Raji (cell line): ENCODE results near the gene FCRLB.

ENCODE experiments used
- POLR2A ChIP-seq: IDR thresholded peaks from 2 replicates; pipeline ENCODE4 v1.6.1; 2011; ENCODE audit warnings: low read depth, low read length, control low read depth; ENCODE audit not compliant: insufficient read depth

The FCRLB gene

DNA sequence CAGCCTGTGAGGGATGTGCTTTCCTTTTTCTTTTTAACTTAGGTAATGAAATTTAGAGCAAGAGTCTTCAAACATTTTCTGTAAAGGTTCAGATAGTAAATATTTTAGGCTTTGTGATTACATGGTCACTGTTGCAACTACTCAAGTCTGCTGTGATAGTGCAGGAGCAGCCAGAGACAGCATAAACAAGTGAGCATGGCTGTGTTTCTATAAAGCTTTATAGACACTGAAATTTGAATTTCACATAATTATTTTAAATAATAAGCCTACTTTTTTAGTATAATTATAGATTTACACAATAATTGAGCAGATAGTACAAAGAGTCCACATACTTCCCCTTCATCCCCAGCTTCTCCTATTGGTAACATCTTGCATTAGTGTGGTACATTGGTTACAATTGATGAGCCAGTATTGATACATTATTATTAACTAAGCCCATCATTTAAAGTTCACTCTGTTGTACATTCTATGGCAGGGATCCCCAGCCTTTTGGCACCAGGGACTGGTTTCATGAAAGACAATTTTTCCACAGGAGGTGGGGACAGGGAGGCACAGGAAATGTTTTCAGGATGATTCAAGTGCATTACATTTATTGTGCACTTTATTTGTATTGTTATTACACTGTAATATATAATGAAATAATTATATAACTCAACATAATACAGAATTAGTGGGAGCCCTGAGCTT lies 47.8 kb downstream of the FCRLB start:
- no peak for TF ChIP-seq POLR2A

DNA sequence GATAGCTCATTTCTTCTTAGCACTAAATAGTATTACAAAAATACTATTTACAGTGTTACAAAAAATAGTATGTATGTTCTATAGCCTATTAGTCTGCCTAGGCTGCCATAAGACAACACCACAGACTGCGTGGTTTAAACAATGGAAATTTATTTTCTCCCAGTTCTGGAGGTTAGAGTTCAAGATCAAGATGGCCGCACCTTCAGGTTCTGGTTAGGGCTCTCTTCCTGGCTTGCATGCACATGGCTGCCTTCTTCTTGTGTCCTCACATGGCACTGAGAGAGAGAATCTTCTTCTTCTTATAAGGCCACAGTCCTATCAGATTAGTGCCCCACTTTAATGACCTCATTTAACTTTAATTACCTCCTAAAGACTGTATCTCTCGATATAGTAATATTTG lies 48.9 kb downstream of the FCRLB start:
- TF ChIP-seq POLR2A = no peak

DNA sequence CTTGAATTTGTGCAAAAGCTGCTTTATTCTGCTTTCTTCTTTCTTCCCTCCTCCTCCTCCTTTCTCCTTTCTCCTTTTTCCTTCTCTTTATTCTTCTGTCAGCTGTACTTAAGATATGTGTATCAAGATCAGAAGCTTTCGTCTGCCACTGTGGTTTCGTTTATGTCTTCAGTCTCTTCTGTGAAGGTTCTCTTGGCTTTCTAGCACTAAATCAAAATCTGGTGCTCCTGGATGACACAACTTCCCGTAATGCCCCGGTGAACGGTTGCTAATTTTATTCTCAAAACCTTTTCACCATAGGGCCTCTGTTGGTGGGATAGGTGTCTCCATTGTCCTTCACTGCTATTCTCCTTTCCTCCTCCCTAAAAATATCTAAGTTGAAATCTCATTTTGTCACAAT lies 49.8 kb downstream of the FCRLB start:
- TF ChIP-seq POLR2A = no peak

DNA sequence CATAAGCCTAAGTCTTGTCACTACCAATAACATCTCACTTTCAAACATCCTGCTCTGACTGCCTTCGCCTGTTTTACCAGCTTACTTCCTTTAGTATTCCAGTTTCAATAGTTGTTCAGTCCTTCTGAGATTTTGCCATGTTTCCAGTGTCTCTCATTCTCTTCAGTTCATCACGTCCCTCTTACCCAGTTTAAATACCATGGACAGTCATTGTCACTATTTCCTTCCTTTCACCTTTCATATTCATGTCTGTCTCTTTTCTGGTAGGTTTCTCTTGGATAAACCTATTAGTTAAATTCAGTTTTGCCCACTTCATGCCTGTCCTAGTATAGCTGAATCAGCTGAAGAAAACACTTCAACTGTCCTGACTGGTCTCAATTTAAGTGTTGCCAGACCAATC lies 50.6 kb downstream of the FCRLB start:
- no peak for TF ChIP-seq POLR2A

DNA sequence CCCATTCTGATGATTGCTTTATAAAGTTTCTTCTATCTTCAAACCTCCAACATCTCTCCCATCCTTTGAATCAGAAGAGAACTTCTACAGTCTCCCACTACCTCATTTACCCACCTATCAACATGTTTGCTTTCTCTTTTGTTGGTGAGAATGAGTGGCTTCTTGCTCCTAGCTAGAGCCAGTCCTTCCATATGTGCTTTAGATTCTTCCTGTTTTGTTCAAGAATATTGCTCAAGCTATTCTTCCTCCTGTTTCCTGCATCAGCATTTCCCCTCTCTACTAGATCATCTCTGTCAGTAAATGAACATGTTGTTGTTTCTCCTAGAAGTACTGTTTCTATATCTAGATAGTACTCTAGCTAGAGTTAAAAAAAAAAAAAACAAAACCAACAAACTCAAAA lies 51.1 kb downstream of the FCRLB start:
- no peak for TF ChIP-seq POLR2A

DNA sequence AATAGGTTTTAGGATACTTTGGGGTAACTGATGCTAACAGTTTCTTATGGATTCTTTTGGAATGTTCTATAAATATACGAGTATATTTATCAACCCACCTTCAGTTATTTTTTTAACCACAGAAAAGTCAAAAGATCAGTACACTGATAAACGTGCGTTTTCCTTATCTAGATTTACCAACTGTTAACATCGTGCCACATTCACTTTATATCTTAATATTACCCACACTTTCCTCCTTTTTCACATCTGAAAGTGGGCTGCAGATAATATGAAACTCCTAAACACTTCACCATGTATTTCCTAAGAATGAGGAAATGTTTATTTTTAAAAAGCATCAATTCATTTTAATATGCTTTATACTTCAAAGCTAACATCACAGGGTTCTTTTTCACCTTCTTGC lies 52.4 kb downstream of the FCRLB start:
- TF ChIP-seq POLR2A = no peak

DNA sequence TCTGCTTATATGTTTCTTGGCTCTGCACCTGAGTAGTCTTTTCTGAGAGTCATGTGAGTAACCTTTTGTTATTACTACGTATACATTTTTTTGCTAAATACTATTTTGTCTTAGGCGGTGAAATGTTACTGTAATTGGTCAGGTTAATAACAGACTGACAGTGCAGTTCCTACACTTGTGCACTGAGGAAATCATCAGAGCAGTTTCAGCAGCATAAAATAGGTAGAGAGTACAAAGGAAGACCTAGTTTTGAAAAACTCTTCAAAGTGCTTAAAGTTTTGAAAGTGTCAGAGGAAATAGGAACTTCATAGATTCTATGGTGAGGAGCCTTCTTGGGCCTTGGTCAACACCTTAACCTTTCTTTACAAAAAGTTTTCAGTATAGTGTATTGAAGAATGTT lies 55.9 kb downstream of the FCRLB start:
- TF ChIP-seq POLR2A = no peak
